RWPE2 (cell line): ENCODE measurements around the gene HS3ST5.
A peak's percentile ranks its signal among the peaks of the same experiment; 100 is the strongest.

ENCODE experiments used
- ATAC-seq: fragments of 200-7000 bp; cut with Tn5 transposase; 3 replicates; pipeline ENCODE4 v1.9.1; 2021; ENCODE audit warnings: low read depth
- DNase-seq: peaks from one replicate; pipeline ENCODE4 v3.0.0-alpha.2; 2020; ENCODE audit warnings: low spot score
- H3K27ac ChIP-seq: fragments of 450-650 bp; 2 replicates; pipeline ENCODE4 v1.5.1; 2017; ENCODE audit warnings: mild to moderate bottlenecking; ENCODE audit not compliant: poor library complexity, severe bottlenecking
- H3K27me3 ChIP-seq: fragments of 250-450 bp; sonication (Bioruptor Pico); 2 replicates; pipeline ENCODE4 v1.5.1; 2021; ENCODE audit warnings: mild to moderate bottlenecking, moderate library complexity; ENCODE audit not compliant: insufficient read depth, poor library complexity, severe bottlenecking
- H3K36me3 ChIP-seq: fragments of 250-450 bp; sonication (Bioruptor Pico); 2 replicates; pipeline ENCODE4 v1.5.1; 2020; ENCODE audit warnings: low read depth, mild to moderate bottlenecking, moderate library complexity
- H3K4me1 ChIP-seq: fragments of 250-450 bp; sonication (Bioruptor Pico); 2 replicates; pipeline ENCODE4 v1.5.1; 2021; ENCODE audit warnings: mild to moderate bottlenecking, moderate library complexity; ENCODE audit not compliant: insufficient read depth, poor library complexity, severe bottlenecking
- H3K4me3 ChIP-seq: fragments of 250-450 bp; sonication (Bioruptor Pico); 2 replicates; pipeline ENCODE4 v1.5.1; 2021; ENCODE audit warnings: mild to moderate bottlenecking, moderate library complexity; ENCODE audit not compliant: severe bottlenecking
- H3K9me3 ChIP-seq: fragments of 250-450 bp; sonication (Bioruptor Pico); 2 replicates; pipeline ENCODE4 v1.5.1; 2021; ENCODE audit warnings: mild to moderate bottlenecking, moderate library complexity; ENCODE audit not compliant: severe bottlenecking
- TF ChIP-seq, protein P1 (sequence below): fragments of 450-650 bp; IDR thresholded peaks from one replicate; pipeline ENCODE4 v1.5.1; 2017; ENCODE audit warnings: mild to moderate bottlenecking, moderate library complexity; ENCODE audit not compliant: poor library complexity, severe bottlenecking

The HS3ST5 gene

DNA sequence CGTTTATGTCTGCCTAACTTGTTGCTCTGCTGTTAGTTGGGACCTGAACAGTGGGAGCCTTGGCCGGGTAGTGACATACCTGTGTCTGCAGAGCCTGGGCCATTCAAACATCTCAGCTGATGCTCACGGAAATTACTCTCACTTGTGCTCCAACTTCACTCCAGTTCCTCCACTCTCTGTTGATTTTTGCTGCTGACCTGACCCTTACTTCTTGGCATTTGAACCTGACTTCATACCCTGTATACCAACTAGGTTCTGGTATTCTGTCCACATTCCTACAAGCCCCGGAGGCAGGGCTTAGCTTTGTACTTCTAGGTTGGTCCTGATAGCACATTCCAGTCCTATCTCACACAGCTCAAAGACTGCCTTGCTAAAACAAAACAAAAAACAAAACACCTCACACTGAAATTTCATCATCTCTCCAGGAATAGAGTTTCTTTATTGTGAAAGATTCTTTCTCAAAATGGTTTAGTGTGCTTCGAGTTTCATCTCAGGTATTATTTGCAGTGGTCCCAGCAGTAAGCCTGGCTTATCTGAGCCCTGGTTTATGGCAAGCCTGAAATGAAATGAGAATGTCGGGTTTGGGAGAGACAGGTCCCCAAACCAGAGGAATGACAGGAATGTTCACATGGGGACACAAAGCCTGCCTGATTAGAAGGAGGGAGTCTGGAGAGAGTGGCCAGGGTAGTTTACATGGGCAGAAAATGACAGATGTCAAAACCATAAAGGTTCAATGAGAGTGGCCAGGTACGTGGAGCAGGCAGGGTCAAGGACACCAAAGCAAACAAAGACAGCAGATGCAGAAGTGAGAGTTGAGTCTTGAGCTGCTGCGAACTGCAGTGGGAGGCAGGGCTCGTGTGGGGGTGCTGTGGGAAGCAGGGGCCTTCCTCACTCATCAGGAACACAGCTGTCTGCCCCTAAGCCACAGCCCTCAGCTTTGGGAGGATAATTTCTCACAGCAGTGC lies 197.7 kb downstream of the HS3ST5 start:
- H3K4me1 ChIP-seq, result no peaks in the 10 kb centered on the region
- DNase-seq (no peak), ATAC-seq (no peak)
- TF ChIP-seq, protein P1, sequence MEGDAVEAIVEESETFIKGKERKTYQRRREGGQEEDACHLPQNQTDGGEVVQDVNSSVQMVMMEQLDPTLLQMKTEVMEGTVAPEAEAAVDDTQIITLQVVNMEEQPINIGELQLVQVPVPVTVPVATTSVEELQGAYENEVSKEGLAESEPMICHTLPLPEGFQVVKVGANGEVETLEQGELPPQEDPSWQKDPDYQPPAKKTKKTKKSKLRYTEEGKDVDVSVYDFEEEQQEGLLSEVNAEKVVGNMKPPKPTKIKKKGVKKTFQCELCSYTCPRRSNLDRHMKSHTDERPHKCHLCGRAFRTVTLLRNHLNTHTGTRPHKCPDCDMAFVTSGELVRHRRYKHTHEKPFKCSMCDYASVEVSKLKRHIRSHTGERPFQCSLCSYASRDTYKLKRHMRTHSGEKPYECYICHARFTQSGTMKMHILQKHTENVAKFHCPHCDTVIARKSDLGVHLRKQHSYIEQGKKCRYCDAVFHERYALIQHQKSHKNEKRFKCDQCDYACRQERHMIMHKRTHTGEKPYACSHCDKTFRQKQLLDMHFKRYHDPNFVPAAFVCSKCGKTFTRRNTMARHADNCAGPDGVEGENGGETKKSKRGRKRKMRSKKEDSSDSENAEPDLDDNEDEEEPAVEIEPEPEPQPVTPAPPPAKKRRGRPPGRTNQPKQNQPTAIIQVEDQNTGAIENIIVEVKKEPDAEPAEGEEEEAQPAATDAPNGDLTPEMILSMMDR, result no peak
- H3K27me3 ChIP-seq, result no peaks in the 10 kb centered on the region
- no peak overlapping the region for H3K4me3 ChIP-seq
- H3K27ac ChIP-seq, result no peak overlapping the region
- H3K9me3 ChIP-seq, result no peaks in the 10 kb centered on the region
- no peaks in the 10 kb centered on the region for H3K36me3 ChIP-seq

DNA sequence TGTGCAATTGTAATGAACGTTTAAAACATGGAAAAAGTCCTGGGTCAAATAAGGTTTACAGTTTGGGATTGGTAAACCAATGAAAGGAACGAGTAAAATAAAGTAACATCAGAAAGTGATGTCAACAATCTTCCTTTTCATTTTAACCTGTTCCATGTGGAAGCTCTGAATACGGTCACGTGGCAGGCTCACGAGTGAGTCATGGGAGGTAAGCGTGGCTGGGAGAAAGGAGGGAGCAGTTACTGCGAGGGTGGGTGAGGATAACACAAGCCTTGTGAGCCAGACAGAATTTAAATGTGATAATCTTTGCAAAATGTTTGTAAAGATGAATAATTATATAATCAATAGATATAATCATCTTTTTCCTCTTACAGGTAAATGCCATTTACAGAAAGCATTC lies 200.6 kb downstream of the HS3ST5 start:
- H3K27me3 ChIP-seq, result no peaks in the 10 kb centered on the region
- H3K9me3 ChIP-seq, result no peaks in the 10 kb centered on the region
- TF ChIP-seq, protein P1, result no peak
- no peaks in the 10 kb centered on the region for H3K4me1 ChIP-seq
- peak; percentile 44; the same call in 1 of the 3 replicates for ATAC-seq
- DNase-seq, result no peak
- H3K4me3 ChIP-seq, result no peak overlapping the region
- H3K36me3 ChIP-seq, result no peaks in the 10 kb centered on the region
- no peak overlapping the region for H3K27ac ChIP-seq

DNA sequence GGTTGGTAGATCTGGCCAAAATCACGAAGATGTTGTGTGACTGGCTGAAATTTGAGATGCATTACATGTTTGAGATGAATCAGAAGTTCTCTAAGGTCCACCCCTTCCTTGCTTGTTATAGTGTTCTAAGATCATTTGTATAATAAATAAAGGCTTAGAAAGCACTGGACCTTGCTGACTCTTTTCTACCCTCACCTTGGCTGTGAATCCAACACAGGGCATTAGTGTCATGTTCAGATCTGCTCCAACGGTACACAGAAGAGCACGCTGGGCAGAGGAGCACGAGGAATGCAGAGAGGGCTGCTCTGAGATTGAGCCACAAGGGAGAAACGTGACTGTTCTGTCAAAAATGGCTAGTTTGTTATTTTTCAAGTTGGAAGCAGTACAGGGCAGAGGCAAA lies 202.4 kb downstream of the HS3ST5 start:
- no peaks in the 10 kb centered on the region for H3K4me1 ChIP-seq
- no peaks in the 10 kb centered on the region for H3K9me3 ChIP-seq
- no peak for ATAC-seq
- TF ChIP-seq, protein P1, result no peak
- H3K4me3 ChIP-seq, result no peak overlapping the region
- no peak overlapping the region for H3K27ac ChIP-seq
- no peaks in the 10 kb centered on the region for H3K36me3 ChIP-seq
- DNase-seq, result no peak
- peaks cover 3% of the 10 kb centered on the region for H3K27me3 ChIP-seq

DNA sequence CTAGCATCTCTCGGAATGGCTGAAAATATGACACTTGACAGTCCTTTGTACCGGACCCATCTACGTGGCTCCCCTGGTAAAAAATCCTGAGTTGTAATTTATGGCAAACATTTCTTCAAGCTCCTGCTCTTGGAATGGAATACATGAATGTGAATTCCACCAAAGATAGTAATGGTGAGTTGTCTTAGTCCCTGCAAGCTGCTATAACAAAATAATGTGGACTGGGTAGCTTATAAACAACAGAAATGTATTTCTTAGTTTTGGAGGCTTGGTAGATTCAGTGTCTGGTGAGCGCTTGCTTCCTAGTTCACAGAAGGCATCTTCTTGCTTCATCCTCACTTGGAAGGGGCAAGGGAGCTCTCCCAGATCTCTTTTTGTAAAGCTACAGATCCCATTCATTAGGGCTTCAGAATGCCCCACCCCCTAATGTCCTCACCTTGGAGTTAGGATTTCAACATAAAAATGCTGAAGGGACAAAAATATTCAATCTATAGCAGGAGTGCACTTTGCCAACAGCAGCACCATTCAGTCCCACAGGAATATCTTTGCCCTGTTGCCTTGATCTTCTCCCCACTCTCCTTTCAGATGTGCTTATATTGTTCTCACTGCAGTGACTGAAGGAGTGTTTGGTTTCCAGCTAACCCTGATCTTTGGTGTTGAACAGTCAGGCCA lies 204.1 kb downstream of the HS3ST5 start:
- Histone ChIP-seq H3K27ac (no peak overlapping the region), H3K4me1 (no peaks in the 10 kb centered on the region), H3K9me3 (no peaks in the 10 kb centered on the region), H3K27me3 (peaks cover 3% of the 10 kb centered on the region), H3K4me3 (no peak overlapping the region), H3K36me3 (no peaks in the 10 kb centered on the region)
- DNase-seq (no peak), ATAC-seq (no peak)
- TF ChIP-seq, protein P1, result no peak
